ENCODE data around the gene ANTKMT.

- TF ChIP-seq POLR2AphosphoS5 (IDR thresholded peaks at IDR 0.05) (no peak), CTCF (IDR thresholded peaks at IDR 0.05 in 8 of 11, conservative IDR thresholded peaks at IDR 0.05 in 3 of 11) (no peak)
Observed at GRCh38 chr16:743794-744500, 23.0 kb downstream of the ANTKMT start.
